ENCODE measurements around the gene PDIK1L. TPM values are rescaled to one million over a fixed set of nuclear protein-coding genes. Genes with fewer than 3 reads are reported as not detected.
A peak's percentile ranks its signal among the peaks of the same experiment; 100 is the strongest.

Gene PDIK1L
- polyA plus RNA-seq, 4 donors, result 3.2 to 13.9 (median 5.3) TPM

DNA sequence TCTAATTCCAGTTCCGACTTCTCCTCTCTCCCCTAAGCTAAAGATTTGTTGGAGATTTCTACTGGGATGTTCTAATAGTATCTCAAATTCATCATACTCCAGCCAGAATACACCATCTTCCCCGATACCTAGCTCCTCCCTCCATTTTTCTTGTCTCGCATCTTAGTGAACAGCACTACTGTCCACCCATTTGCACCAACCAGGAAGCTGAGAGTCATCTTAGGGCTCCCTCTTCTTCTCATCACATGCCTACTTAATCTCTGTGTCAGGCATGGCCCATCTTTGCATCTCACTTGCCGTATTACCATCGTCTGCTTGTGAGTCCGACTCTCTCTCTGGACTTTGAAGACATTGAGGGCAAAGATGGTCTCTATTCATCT, 40.7 kb upstream of the PDIK1L start:
- DNase-seq, result no peak
- 90 to 94% (median 91%) methylated on average over 6 of the region's 6 CpGs for WGBS, 3 donors
- Histone ChIP-seq H3K27ac (ENCODE audit: low read depth in 1 of 3, low read length in 2 of 3) (no peak overlapping the region), H3K4me3 (ENCODE audit: low read depth in 1 of 3, low read length in 3 of 3) (no peak overlapping the region), H3K27me3 (ENCODE audit: control insufficient read depth in 3 of 3, insufficient read depth in 3 of 3, low read length in 3 of 3) (no peaks in the 10 kb centered on the region), H3K36me3 (ENCODE audit: control insufficient read depth in 3 of 3, insufficient read depth in 2 of 3, low read depth in 1 of 3, low read length in 3 of 3) (no peaks in the 10 kb centered on the region), H3K4me1 (ENCODE audit: control insufficient read depth in 3 of 3, insufficient read depth in 2 of 3, low read depth in 1 of 3, low read length in 2 of 3) (peaks cover 0 to 25% (median 2%) of the 10 kb centered on the region in 3 donors), H3K9me3 (ENCODE audit: control insufficient read depth in 2 of 2, insufficient read depth in 1 of 2, low read depth in 1 of 2, low read length in 1 of 2) (no peaks in the 10 kb centered on the region)
- no peak for FAIRE-seq

DNA sequence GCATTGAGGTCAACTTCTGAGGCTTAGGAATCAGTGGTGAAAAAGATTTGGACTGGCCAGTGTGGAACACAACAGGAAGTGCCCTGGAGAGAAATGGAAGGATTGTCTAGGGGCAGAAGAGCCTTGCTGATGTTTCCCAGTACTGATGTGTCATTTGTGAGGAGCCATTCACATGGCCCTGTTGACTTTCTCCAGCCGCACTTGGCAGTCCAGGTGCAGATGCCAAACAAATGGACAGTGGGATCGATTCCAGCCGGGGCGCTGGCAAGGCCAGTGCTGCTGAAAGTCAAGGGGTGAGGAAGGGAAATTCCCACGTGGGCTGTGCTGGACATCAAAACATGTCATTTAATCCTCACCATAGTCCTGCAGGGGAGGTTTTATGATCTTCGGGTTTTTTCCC, 39.3 kb upstream of the PDIK1L start:
- WGBS, 3 donors, result 34 to 48% (median 35%) methylated on average over 6 of the region's 6 CpGs
- H3K9me3 ChIP-seq (ENCODE audit: control insufficient read depth in 2 of 2, insufficient read depth in 1 of 2, low read depth in 1 of 2, low read length in 1 of 2), result no peaks in the 10 kb centered on the region
- H3K4me3 ChIP-seq (ENCODE audit: low read depth in 1 of 3, low read length in 3 of 3), result no peak overlapping the region
- FAIRE-seq, result no peak
- no peak overlapping the region for H3K27ac ChIP-seq (ENCODE audit: low read depth in 1 of 3, low read length in 2 of 3)
- peaks cover 0 to 25% (median 3%) of the 10 kb centered on the region in 3 donors for H3K4me1 ChIP-seq (ENCODE audit: control insufficient read depth in 3 of 3, insufficient read depth in 2 of 3, low read depth in 1 of 3, low read length in 2 of 3)
- H3K36me3 ChIP-seq (ENCODE audit: control insufficient read depth in 3 of 3, insufficient read depth in 2 of 3, low read depth in 1 of 3, low read length in 3 of 3), result no peaks in the 10 kb centered on the region
- no peak for DNase-seq
- no peaks in the 10 kb centered on the region for H3K27me3 ChIP-seq (ENCODE audit: control insufficient read depth in 3 of 3, insufficient read depth in 3 of 3, low read length in 3 of 3)

DNA sequence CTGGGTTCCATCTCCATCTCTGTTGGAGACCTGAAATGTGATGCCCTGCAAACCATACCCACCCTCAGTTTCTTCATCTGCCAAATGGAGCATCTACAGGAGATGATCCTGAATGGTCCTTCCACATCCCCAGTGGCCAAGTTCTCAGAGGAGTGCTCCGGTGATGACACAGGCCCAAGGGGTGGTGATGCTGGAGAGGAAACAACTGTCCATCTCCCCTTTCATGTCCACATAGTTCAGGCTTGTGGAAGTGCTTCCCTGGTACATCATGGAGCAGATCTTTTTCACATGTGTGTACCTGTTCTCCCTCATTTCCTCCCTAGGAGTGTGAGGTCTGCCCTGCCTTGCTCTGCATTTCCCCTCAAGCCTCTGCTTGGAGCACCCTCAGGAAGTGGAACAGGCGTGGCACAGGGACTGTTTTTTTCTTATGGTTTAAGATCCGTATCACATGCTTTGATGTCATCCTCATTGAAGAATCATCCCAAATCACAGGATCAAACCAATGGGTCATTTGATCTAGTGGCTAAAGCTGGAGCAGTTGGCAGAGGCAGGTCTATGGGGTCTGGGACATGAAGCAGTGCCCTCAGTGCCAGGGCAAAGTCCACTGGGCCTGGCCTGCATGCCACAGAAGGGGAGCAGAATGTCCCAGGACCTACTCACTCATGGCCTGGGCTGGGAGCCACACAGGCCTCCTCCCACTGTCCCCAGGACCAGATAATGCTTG, 36.0 kb upstream of the PDIK1L start:
- 60 to 68% (median 64%) methylated on average over 3 of the region's 3 CpGs for WGBS, 3 donors
- no peak overlapping the region for H3K4me3 ChIP-seq (ENCODE audit: low read depth in 1 of 3, low read length in 3 of 3)
- FAIRE-seq (no peak), DNase-seq (peak; percentile 48 to 70)
- peaks cover 3 to 47% (median 3%) of the 10 kb centered on the region in 3 donors for H3K4me1 ChIP-seq (ENCODE audit: control insufficient read depth in 3 of 3, insufficient read depth in 2 of 3, low read depth in 1 of 3, low read length in 2 of 3)
- H3K36me3 ChIP-seq (ENCODE audit: control insufficient read depth in 3 of 3, insufficient read depth in 2 of 3, low read depth in 1 of 3, low read length in 3 of 3), result no peaks in the 10 kb centered on the region
- no peaks in the 10 kb centered on the region for H3K9me3 ChIP-seq (ENCODE audit: control insufficient read depth in 2 of 2, insufficient read depth in 1 of 2, low read depth in 1 of 2, low read length in 1 of 2)
- no peak overlapping the region for H3K27ac ChIP-seq (ENCODE audit: low read depth in 1 of 3, low read length in 2 of 3)
- no peaks in the 10 kb centered on the region for H3K27me3 ChIP-seq (ENCODE audit: control insufficient read depth in 3 of 3, insufficient read depth in 3 of 3, low read length in 3 of 3)

DNA sequence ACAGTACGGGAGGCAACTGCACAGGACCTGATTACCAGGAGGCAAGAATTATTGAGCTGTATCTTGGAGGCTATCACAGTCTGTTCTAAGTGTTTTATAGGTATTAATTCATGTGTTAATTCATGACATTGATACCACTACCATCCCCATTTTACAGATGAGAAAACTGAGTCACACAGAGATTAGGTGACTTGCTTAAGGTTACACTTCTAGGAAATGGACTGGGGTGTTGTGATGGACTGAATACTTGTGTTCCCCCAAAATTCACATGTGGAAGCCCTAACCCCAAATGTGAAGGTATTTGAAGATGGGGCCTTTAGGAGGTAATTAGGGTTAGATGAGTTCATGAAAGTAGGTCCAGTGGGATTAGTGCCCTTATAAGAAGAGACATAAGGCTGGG, 34.1 kb upstream of the PDIK1L start:
- 92 to 100% (median 93%) methylated on average over 1 of the region's 1 CpG for WGBS, 3 donors
- H3K27me3 ChIP-seq (ENCODE audit: control insufficient read depth in 3 of 3, insufficient read depth in 3 of 3, low read length in 3 of 3), result no peaks in the 10 kb centered on the region
- H3K27ac ChIP-seq (ENCODE audit: low read depth in 1 of 3, low read length in 2 of 3), result no peak overlapping the region
- no peak overlapping the region for H3K4me3 ChIP-seq (ENCODE audit: low read depth in 1 of 3, low read length in 3 of 3)
- peaks cover 3 to 47% (median 3%) of the 10 kb centered on the region in 3 donors for H3K4me1 ChIP-seq (ENCODE audit: control insufficient read depth in 3 of 3, insufficient read depth in 2 of 3, low read depth in 1 of 3, low read length in 2 of 3)
- H3K36me3 ChIP-seq (ENCODE audit: control insufficient read depth in 3 of 3, insufficient read depth in 2 of 3, low read depth in 1 of 3, low read length in 3 of 3), result no peaks in the 10 kb centered on the region
- H3K9me3 ChIP-seq (ENCODE audit: control insufficient read depth in 2 of 2, insufficient read depth in 1 of 2, low read depth in 1 of 2, low read length in 1 of 2), result no peaks in the 10 kb centered on the region
- no peak for FAIRE-seq
- DNase-seq, result no peak

DNA sequence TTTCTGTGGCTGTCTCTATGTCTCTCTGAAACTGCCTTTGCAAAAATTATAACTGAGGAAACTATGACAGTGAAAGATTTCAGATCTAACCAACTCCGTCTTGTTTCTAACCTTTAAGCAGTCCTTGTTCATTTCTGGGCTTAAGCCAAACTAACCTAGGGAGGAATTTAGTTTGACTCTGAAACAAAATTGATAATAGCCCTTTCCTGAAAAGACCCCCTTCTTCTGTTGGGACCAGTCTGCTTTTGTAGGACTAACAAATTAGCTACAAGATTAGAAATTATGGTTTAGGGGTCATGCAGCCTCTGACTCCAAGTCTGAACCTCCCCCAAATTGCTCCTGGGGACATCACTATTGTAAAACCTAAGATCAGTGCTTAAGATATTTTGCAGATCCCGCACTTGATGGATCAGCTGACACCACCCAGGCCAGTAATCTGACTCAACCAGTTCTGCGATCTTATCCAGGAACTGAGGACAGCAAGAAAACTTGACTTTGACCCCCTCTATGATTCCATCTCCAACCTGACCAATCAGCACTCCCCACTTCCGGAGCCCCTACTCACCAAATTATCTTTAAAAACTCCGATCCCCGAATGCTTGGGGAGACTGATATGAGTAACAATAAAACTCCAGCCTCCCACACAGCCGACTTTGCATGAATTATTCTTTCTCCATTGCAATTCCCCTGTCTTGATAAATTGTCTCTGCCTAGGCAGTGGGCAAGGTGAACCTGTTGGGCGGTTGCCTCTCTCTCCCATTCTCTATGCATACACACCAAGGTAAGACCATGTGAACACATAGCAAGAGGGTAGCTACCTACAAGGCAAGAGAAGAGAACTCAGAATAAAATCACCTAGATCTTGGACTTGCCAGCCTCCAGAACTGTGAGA, 33.1 kb upstream of the PDIK1L start:
- DNase-seq, result peak; percentile 76 to 82
- H3K9me3 ChIP-seq (ENCODE audit: control insufficient read depth in 2 of 2, insufficient read depth in 1 of 2, low read depth in 1 of 2, low read length in 1 of 2), result no peaks in the 10 kb centered on the region
- FAIRE-seq, result no peak
- no peaks in the 10 kb centered on the region for H3K36me3 ChIP-seq (ENCODE audit: control insufficient read depth in 3 of 3, insufficient read depth in 2 of 3, low read depth in 1 of 3, low read length in 3 of 3)
- 18 to 50% (median 40%) methylated on average over 8 of the region's 8 CpGs for whole genome bisulfite sequencing, 3 donors
- H3K27ac ChIP-seq (ENCODE audit: low read depth in 1 of 3, low read length in 2 of 3), result peak overlapping the region in 2 of 3 donors; percentile 14 to 72
- H3K4me3 ChIP-seq (ENCODE audit: low read depth in 1 of 3, low read length in 3 of 3), result no peak overlapping the region
- no peaks in the 10 kb centered on the region for H3K27me3 ChIP-seq (ENCODE audit: control insufficient read depth in 3 of 3, insufficient read depth in 3 of 3, low read length in 3 of 3)
- H3K4me1 ChIP-seq (ENCODE audit: control insufficient read depth in 3 of 3, insufficient read depth in 2 of 3, low read depth in 1 of 3, low read length in 2 of 3), result peaks cover 3 to 52% (median 3%) of the 10 kb centered on the region in 3 donors

DNA sequence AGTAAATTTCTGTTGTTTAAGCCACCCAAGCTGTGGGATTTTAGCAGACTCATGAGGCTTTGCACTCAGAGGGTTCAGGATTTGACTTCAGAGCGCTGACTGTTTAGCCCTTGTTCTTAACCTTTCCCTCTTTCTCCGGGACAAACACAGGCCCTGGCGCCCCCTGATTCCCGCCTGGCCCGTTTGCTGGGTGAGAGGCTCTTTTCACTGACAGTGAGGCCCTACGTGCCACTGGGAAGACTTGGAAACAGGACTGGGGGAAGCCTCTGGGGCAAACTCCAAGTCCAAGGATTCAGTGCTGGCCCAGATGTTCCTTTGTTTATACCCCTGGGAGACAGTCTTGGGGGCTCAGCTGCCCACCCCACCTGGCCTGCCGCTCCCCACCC, 32.5 kb upstream of the PDIK1L start:
- DNase-seq (peak in 1 of 2 donors; percentile 46), FAIRE-seq (no peak)
- no peak overlapping the region for H3K4me3 ChIP-seq (ENCODE audit: low read depth in 1 of 3, low read length in 3 of 3)
- H3K27me3 ChIP-seq (ENCODE audit: control insufficient read depth in 3 of 3, insufficient read depth in 3 of 3, low read length in 3 of 3), result no peaks in the 10 kb centered on the region
- H3K9me3 ChIP-seq (ENCODE audit: control insufficient read depth in 2 of 2, insufficient read depth in 1 of 2, low read depth in 1 of 2, low read length in 1 of 2), result no peaks in the 10 kb centered on the region
- H3K36me3 ChIP-seq (ENCODE audit: control insufficient read depth in 3 of 3, insufficient read depth in 2 of 3, low read depth in 1 of 3, low read length in 3 of 3), result no peaks in the 10 kb centered on the region
- H3K4me1 ChIP-seq (ENCODE audit: control insufficient read depth in 3 of 3, insufficient read depth in 2 of 3, low read depth in 1 of 3, low read length in 2 of 3), result peaks cover 3 to 59% (median 3%) of the 10 kb centered on the region in 3 donors
- WGBS, 3 donors, result 61 to 79% (median 77%) methylated on average over 7 of the region's 7 CpGs
- H3K27ac ChIP-seq (ENCODE audit: low read depth in 1 of 3, low read length in 2 of 3), result peak overlapping the region in 1 of 3 donors; percentile 72

DNA sequence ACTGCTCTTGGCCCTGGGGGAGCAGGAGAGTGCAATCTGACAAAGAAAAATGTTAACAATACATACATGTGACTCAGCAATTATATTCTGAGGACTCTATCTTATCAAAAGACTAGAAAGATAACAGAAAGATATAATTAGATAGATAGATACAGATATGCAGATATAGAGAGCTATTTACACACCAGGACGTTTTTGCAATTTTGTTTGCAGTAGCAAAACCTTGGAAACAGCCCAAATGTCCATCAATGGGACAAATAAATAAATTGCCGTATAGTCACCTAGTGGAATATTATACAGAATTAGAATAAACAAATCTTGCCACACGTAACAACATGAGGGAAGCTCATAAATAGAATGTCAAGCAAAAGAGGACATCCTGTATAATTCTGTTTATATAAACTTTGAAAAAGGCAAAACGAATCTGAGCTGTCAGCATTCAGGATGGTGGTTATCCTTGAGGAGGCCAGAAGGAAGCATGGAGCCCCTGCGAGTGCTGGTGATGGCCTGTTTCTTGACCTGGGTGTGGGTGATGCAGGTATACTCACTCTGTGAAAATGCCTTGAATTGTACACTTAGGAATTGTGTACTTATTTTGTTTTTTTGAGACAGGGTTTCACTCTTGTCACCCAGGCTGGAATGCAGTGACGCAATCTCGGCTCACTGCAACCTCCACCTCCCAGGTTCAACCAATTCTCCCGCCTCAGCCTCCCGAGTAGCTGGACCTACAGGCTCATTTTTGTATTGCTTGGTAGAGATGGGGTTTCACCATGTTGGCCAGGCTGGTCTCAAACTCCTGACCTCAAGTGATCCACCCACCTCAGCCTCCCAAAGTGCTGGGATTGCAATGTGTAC, 31.4 kb upstream of the PDIK1L start:
- no peak for DNase-seq
- H3K4me1 ChIP-seq (ENCODE audit: control insufficient read depth in 3 of 3, insufficient read depth in 2 of 3, low read depth in 1 of 3, low read length in 2 of 3), result peaks cover 3 to 63% (median 3%) of the 10 kb centered on the region in 3 donors
- WGBS, 3 donors, result 63 to 66% (median 65%) methylated on average over 9 of the region's 9 CpGs
- H3K27me3 ChIP-seq (ENCODE audit: control insufficient read depth in 3 of 3, insufficient read depth in 3 of 3, low read length in 3 of 3), result no peaks in the 10 kb centered on the region
- FAIRE-seq, result no peak
- H3K36me3 ChIP-seq (ENCODE audit: control insufficient read depth in 3 of 3, insufficient read depth in 2 of 3, low read depth in 1 of 3, low read length in 3 of 3), result no peaks in the 10 kb centered on the region
- H3K27ac ChIP-seq (ENCODE audit: low read depth in 1 of 3, low read length in 2 of 3), result no peak overlapping the region
- H3K4me3 ChIP-seq (ENCODE audit: low read depth in 1 of 3, low read length in 3 of 3), result no peak overlapping the region
- H3K9me3 ChIP-seq (ENCODE audit: control insufficient read depth in 2 of 2, insufficient read depth in 1 of 2, low read depth in 1 of 2, low read length in 1 of 2), result no peaks in the 10 kb centered on the region
